Dermis microvascular lymphatic vessel endothelial cell (primary cell): Measurements from ENCODE around the gene PTEN. TPM values are rescaled to one million over a fixed set of nuclear protein-coding genes. Genes with fewer than 3 reads are reported as not detected.
"Not testable (repeated sequence)": the region's sequence is repeated elsewhere in the genome, so short reads cannot be mapped to it uniquely, and the experiment has no call there.

Experiments used
- DNase-seq, 2 donors: peaks; one replicate each; pipeline versions ENCODE4 v3.0.0 to v3.0.0-alpha.2; 2010; ENCODE audit warnings: low read depth in 2 of 2
- total RNA-seq: library from RNA; depleted of rRNA; stranded (reverse); fragments of >200 nt; gene quantifications from 2 replicates; pipeline ENCODE4 v1.2.1, GENCODE V29; 2014

The PTEN gene
- total RNA-seq: 72.5 and 82.6 TPM in 2 replicates

- DNase-seq: peak; percentile 83 to 93
Measured at GRCh38 chr10:87863053-87863943, at the start of gene PTEN, which contains the start of gene KLLN. TSS of gene PTEN (plus strand) at chr10:87863625. CDS start at chr10:87864470, 845 bp downstream. TSS of gene KLLN (minus strand) at chr10:87863533. CDS start at chr10:87862487, 1,046 bp downstream.

GRCh38 chr10:87816163-87816897 is 47.1 kb upstream of the PTEN start:
- DNase-seq: no peak

GRCh38 chr10:87816898-87817608 is 46.4 kb upstream of the PTEN start:
- DNase-seq: peak in 1 of 2 donors; percentile 0

- peak; percentile 38 to 72 for DNase-seq
Measured at GRCh38 chr10:87817609-87818504, 45.6 kb upstream of the PTEN start, which contains the start of gene ATAD1. TSS of gene ATAD1 (minus strand) at chr10:87818226. CDS start at chr10:87814599, 3,627 bp downstream.

GRCh38 chr10:87818505-87819288 is 44.7 kb upstream of the PTEN start:
- peak in 1 of 2 donors; percentile 29 for DNase-seq

GRCh38 chr10:87819289-87819585 is 44.2 kb upstream of the PTEN start:
- no peak for DNase-seq

- DNase-seq: no peak
Measured at GRCh38 chr10:87826653-87827052, 36.8 kb upstream of the PTEN start.

- no peak for DNase-seq
Measured at GRCh38 chr10:87827681-87828080, 35.7 kb upstream of the PTEN start.

- DNase-seq: not testable (repeated sequence)
Measured at GRCh38 chr10:87829051-87829450, 34.4 kb upstream of the PTEN start.

- DNase-seq: no peak
Measured at GRCh38 chr10:87829986-87830729, 33.3 kb upstream of the PTEN start.

GRCh38 chr10:87836098-87836497 is 27.3 kb upstream of the PTEN start:
- DNase-seq: no peak

- no peak for DNase-seq
Measured at GRCh38 chr10:87837445-87837844, 26.0 kb upstream of the PTEN start.

- DNase-seq: no peak
Measured at GRCh38 chr10:87838650-87839049, 24.8 kb upstream of the PTEN start.

- DNase-seq: no peak
Measured at GRCh38 chr10:87841186-87841585, 22.2 kb upstream of the PTEN start.

GRCh38 chr10:87842220-87842641 is 21.2 kb upstream of the PTEN start:
- DNase-seq: peak in 1 of 2 donors; percentile 29

GRCh38 chr10:87842776-87843497 is 20.5 kb upstream of the PTEN start:
- peak in 1 of 2 donors; percentile 79 for DNase-seq

- DNase-seq: no peak
Measured at GRCh38 chr10:87843714-87844113, 19.7 kb upstream of the PTEN start.

- DNase-seq: peak in 1 of 2 donors; percentile 64
Measured at GRCh38 chr10:87844837-87845623, 18.4 kb upstream of the PTEN start.
